ENCODE data around the gene ST6GAL1.
"Not testable (repeated sequence)": the region's sequence is repeated elsewhere in the genome, so short reads cannot be mapped to it uniquely, and the experiment has no call there.

ST6GAL1 gene, protein sequence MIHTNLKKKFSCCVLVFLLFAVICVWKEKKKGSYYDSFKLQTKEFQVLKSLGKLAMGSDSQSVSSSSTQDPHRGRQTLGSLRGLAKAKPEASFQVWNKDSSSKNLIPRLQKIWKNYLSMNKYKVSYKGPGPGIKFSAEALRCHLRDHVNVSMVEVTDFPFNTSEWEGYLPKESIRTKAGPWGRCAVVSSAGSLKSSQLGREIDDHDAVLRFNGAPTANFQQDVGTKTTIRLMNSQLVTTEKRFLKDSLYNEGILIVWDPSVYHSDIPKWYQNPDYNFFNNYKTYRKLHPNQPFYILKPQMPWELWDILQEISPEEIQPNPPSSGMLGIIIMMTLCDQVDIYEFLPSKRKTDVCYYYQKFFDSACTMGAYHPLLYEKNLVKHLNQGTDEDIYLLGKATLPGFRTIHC

DNA sequence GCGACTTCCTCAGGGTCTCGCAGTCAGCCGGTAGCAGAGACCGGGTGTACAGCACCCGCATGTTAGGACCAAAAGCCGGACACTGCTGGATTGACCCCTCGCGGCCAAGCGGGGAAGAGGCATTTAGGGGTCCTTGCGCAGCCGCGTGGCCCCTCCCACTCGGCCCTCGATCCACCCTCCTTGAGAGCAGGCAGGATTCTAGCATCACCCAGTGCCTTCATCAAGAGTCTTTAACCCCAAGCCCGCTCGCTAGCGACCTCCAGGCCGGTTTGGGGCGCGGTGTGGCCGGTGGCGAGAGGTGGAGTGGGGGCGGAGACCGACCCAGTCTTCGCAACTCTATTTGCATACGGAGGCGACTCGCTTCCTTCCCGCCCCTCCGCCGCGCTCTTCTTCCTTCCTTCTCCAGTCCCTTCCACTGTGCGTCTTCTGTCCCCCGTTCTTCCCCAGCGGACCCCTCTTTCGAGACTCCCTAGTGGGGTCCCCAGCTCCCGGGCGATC, at the start of gene ST6GAL1:
Gene ST6GAL1 (plus strand): TSS at position 384 of the 498 bp plus-strand sequence. CDS start 112,178 bp downstream, outside the sequence.
- DNase-seq = peak; percentile 73

DNA sequence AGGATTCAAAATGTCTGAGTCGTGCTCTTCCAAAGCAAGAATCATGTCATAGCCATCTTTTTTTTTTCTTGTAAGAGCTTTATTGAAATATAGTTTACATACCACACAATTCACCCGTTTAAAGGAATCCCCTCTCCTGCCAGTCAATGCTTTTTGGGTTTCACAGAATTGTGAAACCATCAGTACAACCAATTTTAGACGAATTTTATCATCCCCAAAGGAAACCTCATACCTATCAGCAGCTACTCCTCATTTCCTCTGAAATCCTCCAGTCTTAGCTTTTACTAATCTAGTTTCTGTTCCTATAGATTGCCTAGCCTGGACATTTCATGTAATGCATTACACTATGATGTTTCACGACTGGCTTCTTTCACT, 48.2 kb upstream of the ST6GAL1 start:
- DNase-seq = no peak

DNA sequence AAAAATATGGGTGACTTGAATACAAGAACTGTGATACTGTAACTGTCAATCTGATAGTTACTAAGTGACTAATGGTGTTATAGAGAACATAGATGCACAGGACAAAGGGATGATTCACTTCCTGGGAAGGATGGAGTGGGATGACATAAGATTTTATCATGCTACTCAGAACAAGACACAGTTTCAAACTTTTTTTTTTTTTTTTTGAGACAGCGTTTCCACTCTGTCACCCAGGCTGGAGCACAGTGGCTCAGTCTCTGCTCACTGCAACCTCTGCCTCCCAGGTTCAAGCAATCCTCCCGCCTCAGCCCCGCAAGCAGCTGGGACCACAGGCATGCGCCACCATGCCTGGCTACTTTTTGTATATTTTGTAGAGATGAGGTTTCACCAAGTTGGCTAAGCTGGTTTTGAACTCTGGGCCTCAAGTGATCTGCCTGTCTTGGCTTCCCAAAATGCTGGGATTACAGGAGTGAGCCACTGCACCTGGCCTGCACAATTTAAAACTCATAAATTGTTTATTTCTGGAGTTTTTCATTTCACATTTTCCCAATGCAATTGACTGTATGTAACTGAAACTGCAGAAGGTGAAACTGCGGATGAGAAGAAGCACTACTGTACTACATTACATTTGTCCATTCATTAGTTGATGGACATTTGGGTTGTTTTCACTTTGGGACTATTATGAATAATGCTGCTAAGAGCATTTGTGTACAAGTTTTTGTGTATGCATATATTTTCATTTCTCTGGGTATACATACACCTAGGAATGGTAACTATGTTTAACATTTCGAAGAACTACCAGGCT, 47.2 kb upstream of the ST6GAL1 start:
- peak; percentile 64 for DNase-seq

DNA sequence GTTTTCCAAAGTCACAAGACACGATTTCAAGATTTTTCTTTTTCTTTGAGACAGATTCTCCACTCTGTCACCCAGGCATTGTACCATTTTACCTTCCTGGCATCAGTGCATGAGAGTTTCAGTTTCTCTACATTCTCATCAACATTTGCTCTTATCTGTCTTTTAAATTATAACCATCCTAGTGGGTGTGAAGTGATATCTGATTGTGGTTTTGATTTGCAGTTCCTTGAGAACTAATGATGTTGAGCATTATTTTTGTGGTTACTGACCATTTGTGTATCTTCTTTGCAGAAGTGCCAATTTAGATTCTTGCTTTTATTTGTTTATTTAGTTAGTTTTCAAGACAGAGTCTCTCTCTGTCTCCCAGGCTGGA, 46.7 kb upstream of the ST6GAL1 start:
- no peak for DNase-seq

DNA sequence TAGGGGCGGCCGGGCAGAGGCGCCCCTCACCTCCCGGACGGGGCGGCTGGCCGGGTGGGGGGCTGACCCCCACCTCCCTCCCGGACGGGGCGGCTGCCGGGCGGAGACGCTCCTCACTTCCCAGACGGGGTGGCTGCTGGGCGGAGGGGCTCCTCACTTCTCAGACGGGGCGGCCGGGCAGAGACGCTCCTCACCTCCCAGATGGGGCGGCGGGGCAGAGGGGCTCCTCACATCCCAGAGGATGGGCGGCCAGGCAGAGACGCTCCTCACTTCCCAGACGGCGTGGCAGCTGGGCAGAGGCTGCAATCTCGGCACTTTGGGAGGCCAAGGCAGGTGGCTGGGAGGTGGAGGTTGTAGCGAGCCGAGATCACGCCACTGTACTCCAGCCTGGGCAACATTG, 45.5 kb upstream of the ST6GAL1 start:
- not testable (repeated sequence) for DNase-seq

DNA sequence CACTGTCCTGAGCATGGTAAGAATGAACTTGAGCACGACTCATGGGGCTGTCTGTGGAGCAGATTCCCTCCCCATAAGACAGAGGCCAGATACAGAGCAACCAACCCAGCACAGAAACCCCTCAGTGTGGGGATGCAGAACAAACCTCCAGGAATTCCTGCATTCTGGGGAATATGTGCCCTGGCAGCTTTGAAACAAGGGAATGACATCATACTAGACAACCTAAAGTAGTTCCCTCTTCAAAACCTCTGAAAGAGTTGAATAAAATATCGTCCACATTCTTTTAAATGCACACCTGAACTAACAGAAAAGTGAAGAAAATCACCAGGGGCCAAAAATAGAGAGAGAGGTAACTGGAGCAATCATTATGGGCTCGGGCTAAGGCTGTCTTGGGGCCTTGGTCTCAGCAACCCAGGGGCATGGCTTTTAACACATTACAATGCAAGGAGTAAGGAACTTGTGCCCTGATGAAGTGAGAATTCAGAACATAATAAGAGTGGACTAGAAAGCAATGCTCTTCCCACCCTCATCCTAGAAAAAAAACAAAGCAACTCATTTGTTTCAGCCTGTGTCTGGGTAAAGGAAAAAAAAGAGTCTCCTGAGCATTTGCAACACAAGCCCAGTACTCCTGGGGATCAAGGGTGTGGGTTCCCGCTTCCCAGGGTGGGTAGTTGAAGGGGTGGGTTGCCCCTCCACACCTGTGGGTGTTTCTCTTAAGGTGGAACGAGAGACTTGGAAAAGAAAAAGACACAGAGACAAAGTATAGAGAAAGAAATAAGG, 43.9 kb upstream of the ST6GAL1 start:
- no peak for DNase-seq

DNA sequence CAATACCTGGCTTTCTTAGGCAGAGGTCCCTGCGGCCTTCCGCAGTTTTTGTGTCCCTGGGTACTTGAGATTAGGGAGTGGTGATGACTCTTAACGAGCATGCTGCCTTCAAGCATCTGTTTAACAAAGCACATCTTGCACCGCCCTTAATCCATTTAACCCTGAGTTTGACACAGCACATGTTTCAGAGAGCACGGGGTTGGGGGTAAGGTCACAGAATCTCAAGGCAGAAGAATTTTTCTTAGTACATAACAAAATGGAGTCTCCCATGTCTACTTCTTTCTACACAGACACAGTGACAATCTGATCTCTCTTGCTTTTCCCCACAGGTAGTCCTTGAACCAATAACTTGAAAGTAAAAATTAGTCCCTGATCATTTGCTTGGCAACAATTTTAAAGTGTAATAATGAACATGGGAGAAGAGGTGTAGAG, 42.8 kb upstream of the ST6GAL1 start:
- not testable (repeated sequence) for DNase-seq

DNA sequence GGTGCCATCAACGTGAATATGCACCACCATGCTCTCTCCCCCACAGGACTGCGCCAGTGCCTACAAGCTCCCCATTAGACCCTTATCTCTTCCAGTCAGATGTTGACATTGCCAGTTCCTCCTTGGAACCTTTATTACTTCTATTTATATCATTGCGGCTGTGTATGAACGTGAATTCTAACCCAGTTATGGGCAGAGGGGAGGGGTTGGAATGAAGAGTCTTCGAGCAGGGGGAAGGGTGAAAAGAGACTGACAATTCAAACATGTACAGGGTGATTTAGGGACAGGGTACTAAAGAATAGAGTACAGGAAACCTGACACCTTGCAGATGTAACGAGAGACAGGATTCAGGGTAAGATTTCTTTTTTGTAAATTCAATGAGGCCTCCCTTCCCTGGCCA, 41.8 kb upstream of the ST6GAL1 start:
- DNase-seq = no peak

DNA sequence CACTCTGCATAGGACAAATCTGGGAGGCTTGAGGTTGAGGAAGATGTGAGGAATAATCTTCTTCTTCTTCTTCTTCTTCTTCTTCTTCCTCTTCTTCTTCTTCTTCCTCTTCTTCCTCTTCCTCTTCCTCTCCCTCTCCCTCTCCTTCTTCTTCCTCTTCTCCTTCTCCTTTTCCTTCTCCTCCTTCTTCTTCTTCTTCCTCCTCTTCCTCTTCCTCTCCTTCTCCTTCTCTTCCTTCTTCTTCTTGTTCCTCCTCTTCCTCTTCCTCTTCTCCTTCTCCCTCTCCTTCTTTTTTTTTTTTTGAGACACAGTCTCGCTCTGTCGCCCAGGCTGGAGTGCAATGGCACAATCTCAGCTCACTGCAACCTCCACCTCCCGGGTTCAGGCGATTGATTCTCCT, 40.6 kb upstream of the ST6GAL1 start:
- DNase-seq = not testable (repeated sequence)

DNA sequence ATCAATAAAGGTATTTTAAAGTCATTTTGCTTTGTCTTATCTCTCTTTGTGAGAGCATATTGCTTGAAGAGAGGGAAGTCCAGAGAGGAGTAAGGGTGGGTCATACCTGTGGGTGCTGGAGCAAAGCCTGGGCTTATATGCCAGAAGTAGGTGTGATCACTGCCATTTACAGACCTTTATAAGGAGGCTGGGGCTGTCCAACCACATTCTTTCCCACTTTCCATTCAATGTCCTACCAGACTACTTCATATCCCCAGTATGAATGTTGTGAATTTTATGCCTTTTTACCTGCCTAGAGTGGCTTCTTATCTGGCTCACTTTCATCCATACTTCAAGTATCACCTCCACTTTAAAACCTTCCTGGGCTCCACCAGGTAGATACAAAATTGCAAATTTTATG, 39.4 kb upstream of the ST6GAL1 start:
- no peak for DNase-seq

DNA sequence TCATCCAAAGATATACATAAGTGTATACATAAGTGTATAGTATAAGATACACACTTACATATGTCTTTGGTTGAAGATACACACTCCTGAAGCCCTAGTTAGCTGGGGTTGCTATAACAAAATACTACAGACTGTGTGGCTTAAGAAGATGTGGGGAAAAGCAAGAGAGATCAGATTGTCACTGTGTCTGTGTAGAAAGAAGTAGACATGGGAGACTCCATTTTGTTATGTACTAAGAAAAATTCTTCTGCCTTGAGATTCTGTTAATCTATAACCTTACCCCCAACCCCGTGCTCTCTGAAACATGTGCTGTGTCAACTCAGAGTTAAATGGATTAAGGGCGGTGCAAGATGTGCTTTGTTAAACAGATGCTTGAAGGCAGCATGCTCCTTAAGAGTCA, 37.3 kb upstream of the ST6GAL1 start:
- DNase-seq = not testable (repeated sequence)

DNA sequence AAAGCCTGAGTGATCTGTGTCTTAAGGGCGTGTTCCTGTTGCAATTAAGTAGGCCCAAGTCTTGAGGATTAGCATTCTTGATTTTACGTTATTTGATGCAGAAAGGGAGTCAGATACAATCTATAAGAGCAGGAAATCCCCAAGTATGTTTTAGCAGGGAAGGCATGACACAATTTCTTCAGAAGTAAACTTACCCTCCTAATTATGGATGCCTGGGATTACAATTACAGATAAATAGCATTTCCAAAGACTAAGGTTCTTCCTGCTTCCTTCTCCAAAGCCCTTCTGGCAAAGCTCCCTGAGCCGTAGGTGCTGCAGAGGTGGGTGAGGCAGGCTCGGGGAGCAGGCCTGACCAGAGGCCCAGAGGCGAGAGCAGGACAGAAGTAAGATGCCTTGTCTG, 34.9 kb upstream of the ST6GAL1 start:
- DNase-seq = no peak

DNA sequence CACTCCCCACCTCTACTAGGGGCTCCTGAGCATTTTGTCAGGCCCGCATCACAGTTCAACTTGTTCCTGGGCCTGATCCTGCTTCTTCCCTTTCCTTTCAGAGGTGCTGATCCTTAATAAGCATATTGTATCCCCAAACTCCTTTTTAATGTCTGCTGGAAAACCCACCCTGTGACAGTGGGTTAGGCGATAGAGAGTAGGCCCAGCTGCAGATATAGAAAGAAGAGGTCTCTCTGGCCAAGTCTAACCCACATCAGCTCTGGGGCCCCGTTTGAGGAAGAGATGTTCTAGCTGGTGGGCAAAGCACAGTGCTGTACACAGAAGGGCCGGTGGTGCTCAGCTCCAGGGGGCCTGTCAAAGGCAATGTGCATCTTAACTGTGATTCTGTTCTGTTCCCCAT, 34.3 kb upstream of the ST6GAL1 start:
- no peak for DNase-seq

DNA sequence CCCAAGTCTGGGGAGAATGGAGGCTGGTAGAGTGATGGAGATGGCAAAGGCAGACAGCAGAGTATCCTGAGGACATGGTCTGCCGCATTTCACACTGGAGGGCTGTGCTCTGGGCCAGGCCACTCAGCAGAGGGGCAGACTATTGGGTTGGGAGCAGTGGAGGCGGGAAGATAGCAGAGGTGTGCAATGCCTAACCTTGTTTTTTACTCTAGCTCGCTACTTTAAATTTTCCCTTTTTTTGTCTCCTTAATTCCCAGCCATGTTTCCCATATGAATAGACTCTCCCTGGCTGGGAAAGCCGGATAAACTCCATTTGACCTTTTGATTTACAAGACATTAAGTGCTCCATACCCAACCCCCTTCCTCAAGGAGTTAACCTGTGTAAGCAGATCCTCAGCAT, 33.5 kb upstream of the ST6GAL1 start:
- no peak for DNase-seq

DNA sequence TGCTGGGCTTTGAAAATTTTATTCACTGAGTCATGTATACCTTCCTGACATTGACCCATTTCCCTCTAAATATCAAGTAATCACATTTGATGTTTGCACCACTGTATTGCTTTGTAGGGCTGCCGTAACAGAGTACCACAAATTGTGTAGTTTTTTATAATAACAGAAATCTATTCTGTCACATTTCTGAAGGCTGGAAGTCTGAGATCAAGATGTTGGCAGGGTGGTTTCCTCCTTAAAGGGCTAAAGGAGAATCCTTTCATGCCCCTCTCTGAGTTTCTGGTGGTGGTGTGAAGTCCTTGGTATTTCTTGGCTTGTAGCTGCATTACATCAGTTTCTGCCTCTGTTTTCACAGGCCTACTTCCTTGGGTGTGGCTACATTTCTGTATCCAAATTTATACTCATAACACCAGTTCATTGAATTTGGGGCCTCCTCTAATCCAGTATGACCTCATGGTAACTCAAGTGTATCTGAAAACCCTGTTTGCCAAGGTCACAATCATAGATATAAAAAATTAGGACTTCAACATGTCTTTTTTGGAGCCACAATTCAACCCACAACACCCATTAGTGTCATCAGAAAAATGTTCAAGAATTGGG, 29.1 kb upstream of the ST6GAL1 start:
- no peak for DNase-seq

DNA sequence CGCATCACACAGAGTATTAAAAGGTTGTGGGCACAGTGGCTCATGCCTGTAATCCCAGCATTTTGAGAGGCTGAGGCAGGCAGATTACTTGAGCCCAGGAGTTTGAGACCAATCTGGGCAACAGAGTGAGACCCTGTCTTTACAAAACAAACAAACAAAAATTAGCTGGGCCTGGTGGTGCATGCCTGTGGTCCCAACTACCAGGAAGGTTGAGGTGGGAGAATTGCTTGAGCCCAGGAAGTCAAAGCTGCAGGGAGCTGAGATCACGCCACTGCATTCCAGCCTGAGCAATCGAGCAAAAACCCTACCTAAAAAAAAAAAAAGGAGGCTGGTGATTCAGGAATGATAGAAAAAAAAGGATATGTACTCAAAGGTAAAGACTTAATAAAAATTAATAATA, 28.2 kb upstream of the ST6GAL1 start:
- DNase-seq = no peak

DNA sequence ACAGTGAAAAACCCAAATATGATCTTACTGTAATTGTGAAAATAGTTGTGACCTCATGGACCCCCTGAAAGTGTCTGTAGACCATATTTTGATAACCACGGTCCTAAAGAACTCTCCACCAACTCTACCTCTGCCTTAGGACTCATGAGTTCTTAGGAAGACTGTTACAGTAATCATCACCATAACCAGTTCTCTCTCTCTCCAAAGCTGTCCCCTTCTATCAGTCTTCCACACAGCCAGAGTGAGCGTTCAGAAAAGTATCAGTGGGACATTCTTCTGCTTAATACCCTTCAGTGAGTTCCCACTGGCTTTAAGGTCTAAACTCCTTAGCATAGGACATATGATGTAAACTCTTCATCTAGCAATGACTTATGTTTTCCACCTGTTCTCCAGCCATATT, 27.6 kb upstream of the ST6GAL1 start:
- no peak for DNase-seq

DNA sequence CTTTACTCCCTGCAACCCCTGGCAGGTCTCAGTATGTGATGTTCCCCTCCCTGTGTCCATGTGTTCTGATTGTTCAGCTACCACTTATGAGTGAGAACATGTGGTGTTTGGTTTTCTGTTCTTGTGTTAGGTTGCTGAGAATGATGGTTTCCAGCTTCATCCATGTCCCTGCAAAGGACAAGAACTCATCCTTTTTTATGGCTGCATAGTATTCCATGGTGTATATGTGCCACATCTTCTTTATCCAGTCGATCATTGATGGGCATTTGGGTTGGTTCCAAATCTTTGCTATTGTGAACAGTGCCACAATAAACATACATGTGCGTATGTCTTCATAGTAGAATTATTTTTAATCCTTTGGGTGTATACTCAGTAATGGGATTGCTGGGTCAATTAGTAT, 26.6 kb upstream of the ST6GAL1 start:
- DNase-seq = not testable (repeated sequence)

DNA sequence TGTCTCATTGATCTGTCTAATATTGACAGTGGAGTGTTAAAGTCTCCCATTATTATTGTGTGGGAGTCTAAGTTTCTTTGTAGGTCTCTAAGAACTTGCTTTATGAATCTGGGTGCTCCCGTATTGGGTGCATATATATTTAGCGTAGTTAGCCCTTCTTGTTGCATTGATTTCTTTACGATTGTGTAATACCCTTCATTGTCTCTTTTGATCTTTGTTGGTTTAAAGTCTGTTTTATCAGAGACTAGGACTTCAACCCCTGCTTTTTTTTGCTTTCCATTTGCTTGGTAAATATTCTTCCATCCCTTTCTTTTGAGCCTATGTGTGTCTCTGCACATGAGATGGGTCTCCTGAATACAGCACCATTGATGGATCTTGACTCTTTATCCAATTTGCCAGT, 23.3 kb upstream of the ST6GAL1 start:
- DNase-seq = not testable (repeated sequence)

DNA sequence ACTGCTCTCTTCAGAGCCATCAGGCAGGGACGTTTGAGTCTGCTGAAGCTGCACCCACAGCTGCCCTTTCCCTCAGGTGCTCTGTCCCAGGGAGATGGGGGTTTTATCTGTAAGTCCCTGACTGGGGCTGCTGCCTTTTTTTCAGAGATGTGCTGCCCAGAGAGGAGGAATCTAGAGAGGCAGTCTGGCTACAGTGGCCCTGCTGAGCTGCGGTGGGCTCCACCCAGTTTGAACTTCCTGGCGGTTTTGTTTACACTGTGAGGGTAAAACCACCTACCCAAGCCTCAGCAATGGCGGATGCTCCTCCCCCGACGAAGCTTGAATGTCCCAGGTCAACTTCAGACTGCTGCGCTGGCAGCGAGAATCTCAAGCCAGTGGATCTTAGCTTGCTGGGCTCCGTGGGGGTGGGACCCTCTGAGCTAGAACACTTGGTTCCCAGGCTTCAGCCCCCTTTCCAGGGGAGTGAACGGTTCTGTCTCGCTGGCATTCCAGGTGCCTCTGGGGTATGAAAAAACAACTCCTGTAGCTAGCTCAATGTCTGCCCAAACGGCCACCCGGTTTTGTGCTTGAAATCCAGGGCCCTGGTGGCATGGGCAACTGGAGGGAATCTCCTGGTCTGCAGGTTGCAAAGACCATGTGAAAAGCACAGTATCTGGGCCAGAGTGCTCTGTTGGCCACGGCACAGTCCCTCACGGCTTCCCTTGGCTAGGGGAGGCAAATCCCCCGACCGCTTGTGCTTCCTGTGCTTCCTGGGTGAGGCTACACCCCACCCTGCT, 21.1 kb upstream of the ST6GAL1 start:
- peak; percentile 77 for DNase-seq

DNA sequence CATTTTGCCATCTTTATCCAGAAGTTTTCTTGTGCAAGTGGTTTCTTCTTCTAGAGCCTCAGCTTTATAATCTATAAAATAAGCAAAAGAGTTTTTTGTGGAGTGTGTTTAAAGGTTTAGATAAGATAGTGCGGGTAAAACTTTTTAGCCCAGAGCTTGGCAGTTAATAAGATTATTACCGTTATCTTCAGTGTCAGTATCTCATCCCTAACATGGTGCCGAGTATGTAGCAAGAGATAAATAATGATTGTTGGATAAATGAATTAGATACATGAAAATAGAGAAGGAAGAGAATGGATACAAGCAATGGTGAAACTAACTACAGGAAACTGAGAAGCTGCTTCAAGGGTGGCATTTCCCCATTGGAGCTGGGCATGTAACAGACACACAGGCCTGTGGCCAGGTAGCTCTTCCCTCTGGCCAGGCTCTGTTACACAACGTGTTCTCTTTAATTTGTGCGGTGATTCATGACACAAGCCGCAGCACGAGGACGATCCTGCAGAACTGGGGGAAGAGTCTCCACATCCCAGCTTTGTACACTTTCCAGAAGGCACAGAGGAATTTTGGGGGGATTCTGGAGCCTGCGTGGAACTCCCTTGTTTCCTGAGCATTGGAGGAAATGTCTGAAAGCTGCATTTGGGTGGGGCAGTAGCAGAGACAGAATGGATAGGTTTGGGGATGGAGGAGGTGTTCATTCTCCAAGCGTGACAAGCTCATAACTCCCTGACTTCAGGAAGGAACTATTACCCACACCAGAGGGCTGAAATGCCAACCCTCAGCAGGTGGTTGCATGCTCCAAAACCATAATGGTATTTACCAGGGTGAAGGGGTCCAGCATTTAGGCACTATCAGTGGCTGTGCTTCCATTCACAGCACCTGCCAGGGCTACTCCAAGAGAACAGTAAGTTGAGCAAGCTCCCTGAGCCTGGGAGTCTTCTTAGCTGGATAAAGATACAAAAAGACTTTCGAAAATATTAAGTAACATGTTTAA, 14.2 kb upstream of the ST6GAL1 start:
- DNase-seq = no peak

All from activated naive CD4-positive, alpha-beta T cell treated with Interleukin-2 at 50 U/mL for 16 hours (primary cell).